IMR-90 (cell line): Measurements from ENCODE around the gene BTBD2. TPM values are rescaled to one million over a fixed set of nuclear protein-coding genes. Genes with fewer than 3 reads are reported as not detected.

Source experiments
- ATAC-seq: fragments of 200-7000 bp; cut with Tn5 transposase; 2 replicates; pipeline ENCODE4 v1.9.1; 2020; ENCODE audit warnings: low read depth, mild to moderate bottlenecking, moderate library complexity
- BruUV-seq: library from RNA; stranded (reverse); fragments of 400-500 nt; replicated peaks from 2 replicates; lab custom pipeline; 2021; lab: Mats Ljungman, UMichigan
- CTCF ChIA-PET: fragments of 300-600 bp; formaldehyde crosslinking; extraction: SDS; loops from one replicate; lab custom pipeline; 2021; ENCODE audit warnings: antibody characterized with exemption; lab: Yijun Ruan, JAX
- POLR2A ChIA-PET: fragments of 300-600 bp; sonication (Branson Sonifier 250); formaldehyde crosslinking; loops from one replicate; lab custom pipeline; 2022; ENCODE audit warnings: antibody characterized with exemption; ENCODE audit not compliant: unreplicated experiment; lab: Charles Lee
- DNase-seq: peaks from one replicate; pipeline ENCODE4 v3.0.0; 2013
- H2AFZ ChIP-seq: replicated peaks from 2 replicates; pipeline ENCODE3; 2013; ENCODE audit warnings: low read length, mild to moderate bottlenecking; ENCODE audit not compliant: poor library complexity
- H2AK5ac ChIP-seq: 2 replicates; pipeline ENCODE4 v1.6.1; 2013; ENCODE audit warnings: low read depth, low read length, inconsistent platforms
- H2AK9ac ChIP-seq: replicated peaks from 2 replicates; pipeline ENCODE3; 2013; ENCODE audit warnings: mild to moderate bottlenecking, low read depth, low read length, moderate library complexity; ENCODE audit not compliant: poor library complexity
- H2BK120ac ChIP-seq: 2 replicates; pipeline ENCODE4 v1.6.1; 2013; ENCODE audit warnings: low read depth, low read length, inconsistent platforms
- H2BK15ac ChIP-seq: 3 replicates; pipeline ENCODE4 v1.6.1; 2013; ENCODE audit warnings: low read depth, low read length, inconsistent platforms
- H2BK20ac ChIP-seq: 2 replicates; pipeline ENCODE4 v1.6.1; 2013; ENCODE audit warnings: low read depth, mild to moderate bottlenecking, inconsistent platforms, low read length, moderate library complexity
- H2BK5ac ChIP-seq: 2 replicates; pipeline ENCODE4 v1.6.1; 2013; ENCODE audit warnings: mild to moderate bottlenecking, low read depth, low read length, inconsistent platforms; ENCODE audit not compliant: poor library complexity, severe bottlenecking
- H3K14ac ChIP-seq: replicated peaks from 2 replicates; pipeline ENCODE4 v1.6.1; 2013; ENCODE audit warnings: low read depth, low read length, inconsistent platforms
- H3K18ac ChIP-seq: 2 replicates; pipeline ENCODE4 v1.6.1; 2013; ENCODE audit warnings: low read depth, low read length, control low read depth
- H3K23ac ChIP-seq: 2 replicates; pipeline ENCODE4 v1.6.1; 2013; ENCODE audit warnings: low read depth, low read length, inconsistent platforms
- H3K27ac ChIP-seq: 2 replicates; pipeline ENCODE4 v1.5.1; 2013; ENCODE audit warnings: mild to moderate bottlenecking, control low read depth, low read length; ENCODE audit not compliant: insufficient read depth
- H3K27me3 ChIP-seq: 2 replicates; pipeline ENCODE4 v1.6.1; 2013; ENCODE audit warnings: low read length; ENCODE audit not compliant: control insufficient read depth, insufficient read depth
- H3K36me3 ChIP-seq: 2 replicates; pipeline ENCODE4 v1.6.1; 2013; ENCODE audit warnings: low read length, mixed read lengths; ENCODE audit not compliant: control insufficient read depth, insufficient read depth
- H3K4ac ChIP-seq: 2 replicates; pipeline ENCODE4 v1.6.1; 2013; ENCODE audit warnings: low read depth, low read length, inconsistent platforms
- H3K4me1 ChIP-seq: 2 replicates; pipeline ENCODE4 v1.6.1; 2013; ENCODE audit warnings: low read length, mixed read lengths; ENCODE audit not compliant: control insufficient read depth, insufficient read depth
- H3K4me2 ChIP-seq: 2 replicates; pipeline ENCODE4 v1.6.1; 2013; ENCODE audit warnings: low read depth, mild to moderate bottlenecking, control low read depth, low read length, moderate library complexity
- H3K4me3 ChIP-seq: 2 replicates; pipeline ENCODE4 v1.5.1; 2013; ENCODE audit warnings: low read depth, mild to moderate bottlenecking, control low read depth, low read length, moderate library complexity; ENCODE audit not compliant: insufficient read depth
- H3K56ac ChIP-seq: 2 replicates; pipeline ENCODE4 v1.6.1; 2013; ENCODE audit warnings: low read length, inconsistent platforms; ENCODE audit not compliant: insufficient read depth; ENCODE audit errors: extremely low read depth
- H3K79me1 ChIP-seq, 2 experiments: 2 replicates each; pipeline ENCODE4 v1.6.1; 2013; ENCODE audit warnings: low read length in 2 of 2, inconsistent platforms in 1 of 2, low read depth in 1 of 2
- H3K9ac ChIP-seq: 2 replicates; pipeline ENCODE4 v1.6.1; 2013; ENCODE audit warnings: low read depth, low read length, control low read depth
- H3K9me1 ChIP-seq: 2 replicates; pipeline ENCODE4 v1.6.1; 2013; ENCODE audit warnings: low read length, inconsistent platforms; ENCODE audit not compliant: insufficient read depth
- H3K9me3 ChIP-seq: 2 replicates; pipeline ENCODE4 v1.6.1; 2013; ENCODE audit warnings: low read length; ENCODE audit not compliant: control insufficient read depth, insufficient read depth
- H4K20me1 ChIP-seq: 2 replicates; pipeline ENCODE4 v1.6.1; 2013; ENCODE audit warnings: low read length, inconsistent platforms; ENCODE audit not compliant: insufficient read depth
- H4K5ac ChIP-seq: 2 replicates; pipeline ENCODE4 v1.6.1; 2013; ENCODE audit warnings: mild to moderate bottlenecking, low read depth, low read length, control low read depth
- H4K8ac ChIP-seq, 2 experiments: 2 replicates each; pipeline ENCODE4 v1.6.1; 2013; ENCODE audit warnings: low read depth in 2 of 2, low read length in 2 of 2, control low read depth in 1 of 2, inconsistent platforms in 1 of 2
- H4K91ac ChIP-seq: 2 replicates; pipeline ENCODE4 v1.6.1; 2013; ENCODE audit warnings: low read depth, low read length, inconsistent platforms; ENCODE audit not compliant: insufficient read depth
- CEBPB ChIP-seq: IDR thresholded peaks from 2 replicates; pipeline ENCODE4 v1.6.1; 2012; ENCODE audit warnings: low read depth, low read length, improper control_type of control experiment
- CHD1 ChIP-seq: IDR thresholded peaks from 2 replicates; pipeline ENCODE4 v1.6.1; 2012; ENCODE audit warnings: low read depth, low read length, improper control_type of control experiment
- FOS ChIP-seq: fragments of 150-350 bp; IDR thresholded peaks from 2 replicates; pipeline ENCODE4 v1.6.1; 2016; ENCODE audit warnings: low read depth, low read length
- MXI1 ChIP-seq: IDR thresholded peaks from 2 replicates; pipeline ENCODE4 v1.6.1; 2012; ENCODE audit warnings: low read depth, mild to moderate bottlenecking, low read length, moderate library complexity, borderline replicate concordance
- RCOR1 ChIP-seq: IDR thresholded peaks from 2 replicates; pipeline ENCODE4 v1.6.1; 2012; ENCODE audit warnings: mild to moderate bottlenecking, low read length, improper control_type of control experiment; ENCODE audit not compliant: insufficient replicate concordance
- SMC3 ChIP-seq: fragments of 150-350 bp; IDR thresholded peaks from 2 replicates; pipeline ENCODE4 v1.6.1; 2016; ENCODE audit warnings: low read depth, mild to moderate bottlenecking, antibody characterized with exemption, low read length, moderate library complexity
- WGBS, 2 experiments: methylation state at CpG; one replicate each; pipeline versions ENCODE4 v1.1.5 to v1.1.7; 2013; ENCODE audit warnings: missing lambda C conversion rate in 2 of 2; ENCODE audit not compliant: insufficient read length in 1 of 2; ENCODE audit errors: extremely low coverage in 2 of 2; 5-methylcytosine and 5-hydroxymethylcytosine counted together
- dilution Hi-C: fragments of 300-500 bp; cut with HindIII; formaldehyde crosslinking; loops from one replicate; pipeline ENCODE4 v1.14.3; 2018; ENCODE audit warnings: low sequenced_read_pairs; ENCODE audit not compliant: unreplicated experiment
- in situ Hi-C: fragments of 300-500 bp; cut with MboI; formaldehyde crosslinking; loops from 3 replicates; pipeline ENCODE4 v1.14.3; 2019; ENCODE audit warnings: low sequenced_read_pairs, inconsistent platforms, mixed read lengths
- intact Hi-C: fragments of 100-400 bp; cut with micrococcal nuclease; formaldehyde crosslinking; loops from 2 replicates; pipeline ENCODE4 v1.10.0; 2022
- polyA plus RNA-seq, 3 experiments: library from polyadenylated mRNA; depleted of rRNA; stranded (reverse); fragments of >200 nt; gene quantifications; 2 replicates each; pipeline ENCODE4 v1.2.3, GENCODE V29; 2012; ENCODE audit warnings: low replicate concordance in 1 of 3
- total RNA-seq: library from RNA; depleted of rRNA; stranded (reverse); fragments of >200 nt; gene quantifications from 2 replicates; pipeline ENCODE4 v1.2.3, GENCODE V29; 2012

BTBD2 gene
- total and polyA plus RNA-seq, 2 of the 4 experiments (the other 2 are of a cell fraction), result 24.4 to 65.7 TPM

GRCh38 chr19:2033825-2034159 lies 18.3 kb upstream of the BTBD2 start:
- ATAC-seq, result no peak
- Histone ChIP-seq H4K91ac (no peak overlapping the region), H4K8ac (no peak overlapping the region), H3K9me3 (peaks cover 7% of the 10 kb centered on the region), H3K36me3 (peaks cover 6% of the 10 kb centered on the region; the same call in 1 of the 2 replicates), H2BK20ac (no peak overlapping the region), H3K9ac (no peak overlapping the region), H2AFZ (no peak overlapping the region), H2AK5ac (no peak overlapping the region), H3K79me1 (no peaks in the 10 kb centered on the region), H3K23ac (no peak overlapping the region), H3K18ac (no peak overlapping the region), H3K4ac (no peak overlapping the region), H2BK120ac (no peak overlapping the region), H3K4me1 (peaks cover 9% of the 10 kb centered on the region), H3K4me3 (no peak overlapping the region), H2BK15ac (no peak overlapping the region), H2AK9ac (no peak overlapping the region), H3K9me1 (no peaks in the 10 kb centered on the region), H4K20me1 (no peaks in the 10 kb centered on the region; the same call in none of the 2 replicates), H3K56ac (no peak overlapping the region), H3K14ac (no peak overlapping the region), H3K4me2 (no peak overlapping the region), H3K27me3 (no peaks in the 10 kb centered on the region), H2BK5ac (no peak overlapping the region), H4K5ac (no peak overlapping the region), H3K27ac (no peak overlapping the region)
- POLR2A ChIA-PET, result no interaction called here
- BruUV-seq, result no TSS peak
- in situ Hi-C loops, result no loop called here
- TF ChIP-seq CHD1, result no peak
- TF ChIP-seq CEBPB, result no peak
- no peak for TF ChIP-seq RCOR1
- TF ChIP-seq SMC3, result no peak
- TF ChIP-seq MXI1, result no peak
- no peak for TF ChIP-seq FOS
- 52% methylated on average over 2 of the region's 9 CpGs; no CpG with 5 or more reads in 1 of the 2 experiments for WGBS, 2 experiments
- dilution Hi-C loops, result no loop called here
- CTCF ChIA-PET, result no interaction called here
- intact Hi-C loops, result no loop called here
- no peak for DNase-seq
